Stimulated activated CD4-positive, alpha-beta T cell treated with anti-CD3 and anti-CD28 coated beads, Interleukin-2, amount 100 ng/mL, for 48 hours (primary cell): ENCODE measurements around the gene GRAP2.
"Not testable (repeated sequence)": the region's sequence is repeated elsewhere in the genome, so short reads cannot be mapped to it uniquely, and the experiment has no call there.

ENCODE experiments used
- DNase-seq, 2 donors: peaks; one replicate each; pipeline ENCODE4 v3.0.0-alpha.2; 2020

Gene GRAP2

DNA sequence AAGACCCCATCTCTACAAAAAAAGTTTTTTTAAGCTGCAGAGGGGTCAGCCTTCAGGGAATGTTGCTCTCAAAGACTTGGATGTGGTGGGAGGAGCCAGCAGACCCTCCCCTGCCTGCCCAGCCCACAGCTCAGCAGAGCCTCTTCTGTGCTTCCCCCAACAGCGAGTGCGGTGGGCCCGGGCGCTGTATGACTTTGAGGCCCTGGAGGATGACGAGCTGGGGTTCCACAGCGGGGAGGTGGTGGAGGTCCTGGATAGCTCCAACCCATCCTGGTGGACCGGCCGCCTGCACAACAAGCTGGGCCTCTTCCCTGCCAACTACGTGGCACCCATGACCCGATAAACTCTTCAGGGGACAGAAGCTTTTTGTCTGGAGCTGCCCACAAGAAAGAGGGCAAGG is 69.9 kb downstream of the GRAP2 start:
- DNase-seq, result no peak

DNA sequence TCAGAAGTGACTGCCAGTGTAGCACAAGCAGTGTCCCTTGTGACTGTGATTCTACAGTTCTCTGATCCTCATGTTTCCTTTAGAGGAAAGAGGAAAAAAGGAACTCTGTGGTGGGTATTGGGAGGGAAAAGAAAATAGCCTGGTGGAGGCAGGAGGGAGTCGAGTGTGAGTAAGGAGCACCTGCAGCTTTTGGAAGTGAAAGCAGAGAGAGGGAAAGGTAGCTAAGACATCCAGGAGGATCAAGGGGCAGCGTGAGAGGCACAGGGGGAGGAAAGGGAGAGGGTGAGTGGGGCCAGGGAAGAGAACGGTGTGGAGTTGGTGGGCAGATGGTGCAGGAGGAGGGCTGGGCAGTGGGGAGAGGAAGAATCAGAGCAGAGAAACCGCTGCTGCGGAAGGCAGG is 71.8 kb downstream of the GRAP2 start:
- DNase-seq, result no peak

DNA sequence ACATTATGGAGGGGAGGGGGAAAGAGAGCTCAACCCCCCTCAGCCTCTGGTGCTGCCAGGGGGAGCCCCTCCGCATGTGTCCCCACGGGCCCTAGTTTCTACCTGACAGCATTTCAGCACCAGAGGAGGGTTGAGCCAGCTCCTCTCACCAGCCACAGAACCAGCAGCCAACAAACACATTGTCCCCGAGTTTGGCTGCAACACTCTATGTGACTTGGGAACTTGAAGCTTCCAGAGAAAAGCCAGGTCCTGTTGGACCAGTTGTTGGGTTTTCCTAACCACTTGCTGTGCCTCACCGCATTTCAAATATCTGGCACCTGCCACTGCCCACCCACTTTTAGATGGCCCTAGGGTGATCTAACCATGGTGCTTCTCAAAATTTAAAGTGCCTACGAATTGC is 72.8 kb downstream of the GRAP2 start:
- DNase-seq, result no peak

DNA sequence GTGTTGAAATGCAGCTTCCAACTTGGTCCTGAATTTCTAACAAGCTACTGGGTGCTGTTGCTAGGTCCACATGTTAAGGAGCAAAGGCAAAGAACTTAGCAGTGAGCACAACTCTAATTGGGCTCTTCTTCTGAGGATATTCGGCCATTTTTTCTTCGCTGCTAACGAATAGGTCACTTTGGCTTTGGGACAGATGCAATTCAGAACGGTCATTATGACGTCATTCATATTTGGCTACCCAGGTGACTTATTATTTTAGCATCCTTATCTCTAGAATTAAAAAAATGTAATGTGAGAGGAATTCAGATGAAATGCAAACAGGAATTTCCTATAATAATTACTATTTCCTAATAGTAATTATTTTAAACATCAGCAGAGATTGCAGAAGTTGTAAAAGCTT is 73.2 kb downstream of the GRAP2 start:
- no peak for DNase-seq

DNA sequence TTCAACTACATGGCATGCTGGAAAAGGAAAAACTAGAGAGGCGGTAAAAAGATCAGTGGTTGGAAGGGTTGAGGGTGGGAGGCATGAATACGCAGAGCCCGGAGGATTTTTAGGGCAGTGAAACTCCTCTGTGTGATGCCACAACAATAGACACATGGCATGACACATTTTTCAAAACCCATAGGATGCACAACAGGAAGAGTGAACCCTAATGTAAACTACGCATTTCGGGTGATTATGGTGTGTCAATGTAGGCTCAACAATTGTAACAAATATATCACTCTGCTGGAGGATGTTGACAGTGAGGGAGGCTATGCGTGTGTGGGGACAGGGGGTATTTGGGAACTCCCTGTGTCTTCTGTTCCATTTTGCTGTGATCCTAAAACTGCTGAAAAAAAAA is 78.2 kb downstream of the GRAP2 start:
- no peak for DNase-seq

DNA sequence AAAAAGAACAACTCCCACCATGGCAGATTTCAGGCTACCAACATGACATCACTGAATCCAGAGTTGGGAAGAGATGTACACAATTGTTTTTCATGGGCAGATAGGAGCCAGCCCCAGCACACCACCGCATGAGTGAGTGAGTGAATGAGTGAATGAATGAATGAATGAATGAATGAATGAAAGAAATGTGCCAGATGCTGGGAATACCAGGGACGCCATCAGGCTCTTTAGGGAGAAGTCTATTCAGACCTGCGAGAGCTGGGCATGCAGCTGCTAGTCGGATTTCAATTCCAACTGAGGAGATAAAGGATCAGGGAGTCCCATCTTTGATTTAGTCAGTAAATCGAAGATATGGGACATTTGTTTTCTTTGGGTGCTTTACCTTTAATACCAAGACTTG is 78.6 kb downstream of the GRAP2 start:
- DNase-seq, result no peak

DNA sequence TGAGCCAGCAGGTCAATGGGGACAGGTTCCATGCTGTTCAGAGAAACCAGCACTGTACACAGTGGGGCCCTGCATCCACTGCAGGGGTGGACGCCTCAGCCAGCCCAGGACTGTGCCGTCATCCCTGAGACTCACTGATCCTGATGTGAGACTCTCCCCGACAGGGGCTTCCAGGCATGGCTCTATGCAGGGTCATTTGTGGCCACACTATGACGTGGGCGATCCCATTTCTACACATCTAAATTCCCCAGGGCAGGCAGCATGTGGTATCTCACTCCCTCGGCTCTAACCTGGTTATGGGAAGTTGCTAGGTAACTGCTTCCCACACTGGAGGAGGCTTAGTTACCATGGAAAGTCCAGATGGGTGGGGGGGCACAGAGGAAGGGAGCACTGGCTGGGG is 79.7 kb downstream of the GRAP2 start:
- DNase-seq, result no peak

DNA sequence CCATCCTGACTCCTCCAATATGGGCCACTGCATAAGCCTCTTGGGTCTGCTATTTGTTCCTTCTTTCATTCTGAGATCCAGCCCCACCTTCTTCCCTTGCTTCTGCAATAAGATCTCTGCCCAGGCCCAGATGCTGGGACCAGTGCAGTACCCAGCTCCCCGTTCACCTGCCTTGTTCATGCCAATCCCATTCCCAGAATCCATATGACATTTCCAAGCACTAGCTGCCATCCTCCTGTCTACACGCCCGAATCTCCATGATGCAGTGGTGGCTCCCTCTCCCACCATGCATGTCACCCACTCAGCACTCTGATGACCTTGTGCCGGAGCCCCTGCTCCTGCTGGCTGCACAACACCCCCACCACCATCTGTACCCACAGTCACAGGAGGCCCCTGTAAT is 82.5 kb downstream of the GRAP2 start:
- DNase-seq, result no peak

DNA sequence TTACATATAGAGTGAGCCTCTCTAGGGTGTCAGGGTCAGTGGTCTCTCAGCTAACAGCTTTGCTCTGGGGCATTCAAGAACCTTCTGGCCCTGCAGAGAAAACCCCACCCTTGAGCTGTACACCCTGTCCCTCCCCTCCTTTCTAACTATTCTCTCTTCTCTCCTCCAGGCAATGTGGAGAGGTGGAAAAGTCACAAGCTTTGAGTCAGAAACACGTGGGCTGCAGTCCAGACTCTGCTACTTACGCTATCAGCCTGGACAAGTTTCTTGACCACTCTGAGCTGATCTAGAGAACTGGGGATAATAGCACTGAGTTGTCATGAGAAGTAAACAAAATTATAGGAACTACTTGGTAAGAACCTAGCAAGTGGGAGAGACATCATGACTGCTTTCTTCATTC is 83.1 kb downstream of the GRAP2 start:
- no peak for DNase-seq

DNA sequence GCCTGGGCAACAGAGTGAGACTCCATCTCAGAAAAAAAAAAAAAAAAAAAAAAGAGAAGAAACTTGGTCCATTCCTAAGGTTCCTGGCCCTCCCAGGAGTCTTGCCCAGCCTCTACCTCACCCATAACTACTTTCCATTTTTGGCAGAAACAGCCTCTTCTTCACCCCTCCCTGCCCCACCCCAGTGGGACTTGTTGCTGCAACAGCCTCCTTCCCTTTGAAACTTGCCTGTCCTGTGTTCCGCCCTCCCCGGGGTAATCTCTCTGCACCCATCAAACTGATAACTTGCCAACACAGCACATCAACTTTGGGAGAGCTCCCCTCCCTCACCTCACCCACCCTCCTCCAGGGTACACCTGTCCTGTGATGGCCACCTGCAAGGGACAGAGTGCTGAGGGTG is 83.9 kb downstream of the GRAP2 start:
- DNase-seq, result no peak

DNA sequence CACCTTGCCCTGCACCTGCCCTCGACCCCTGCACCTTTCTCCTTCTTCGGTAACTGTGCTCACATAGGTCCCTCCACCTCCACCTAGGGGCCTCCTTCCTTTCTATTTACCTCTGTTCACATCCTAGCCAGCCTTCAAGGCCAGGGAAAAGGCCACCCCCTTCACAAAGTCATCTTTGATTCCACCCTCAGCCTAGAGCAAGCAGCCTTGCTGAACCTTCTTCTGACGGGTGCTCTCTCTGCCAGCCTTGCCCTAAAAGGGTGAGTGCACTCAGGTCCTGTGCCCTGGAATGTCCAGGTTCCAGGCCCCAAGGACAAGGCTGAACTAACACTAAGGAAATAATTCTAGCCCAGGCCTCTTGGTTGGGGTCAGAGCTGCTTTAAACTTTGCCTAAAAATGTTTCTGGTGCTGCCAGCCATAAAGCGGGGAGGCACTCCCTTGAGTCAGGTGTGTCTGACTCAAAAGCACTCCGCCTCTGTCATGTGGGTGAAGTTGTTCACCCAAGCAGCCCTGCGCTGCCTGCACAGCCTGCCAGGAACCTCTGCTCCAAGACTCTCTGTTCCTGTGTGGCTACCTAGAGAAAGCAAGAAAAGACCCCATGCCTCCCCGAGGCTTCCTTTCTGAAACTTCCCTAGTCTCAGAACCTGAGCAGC is 84.6 kb downstream of the GRAP2 start:
- DNase-seq, result no peak

DNA sequence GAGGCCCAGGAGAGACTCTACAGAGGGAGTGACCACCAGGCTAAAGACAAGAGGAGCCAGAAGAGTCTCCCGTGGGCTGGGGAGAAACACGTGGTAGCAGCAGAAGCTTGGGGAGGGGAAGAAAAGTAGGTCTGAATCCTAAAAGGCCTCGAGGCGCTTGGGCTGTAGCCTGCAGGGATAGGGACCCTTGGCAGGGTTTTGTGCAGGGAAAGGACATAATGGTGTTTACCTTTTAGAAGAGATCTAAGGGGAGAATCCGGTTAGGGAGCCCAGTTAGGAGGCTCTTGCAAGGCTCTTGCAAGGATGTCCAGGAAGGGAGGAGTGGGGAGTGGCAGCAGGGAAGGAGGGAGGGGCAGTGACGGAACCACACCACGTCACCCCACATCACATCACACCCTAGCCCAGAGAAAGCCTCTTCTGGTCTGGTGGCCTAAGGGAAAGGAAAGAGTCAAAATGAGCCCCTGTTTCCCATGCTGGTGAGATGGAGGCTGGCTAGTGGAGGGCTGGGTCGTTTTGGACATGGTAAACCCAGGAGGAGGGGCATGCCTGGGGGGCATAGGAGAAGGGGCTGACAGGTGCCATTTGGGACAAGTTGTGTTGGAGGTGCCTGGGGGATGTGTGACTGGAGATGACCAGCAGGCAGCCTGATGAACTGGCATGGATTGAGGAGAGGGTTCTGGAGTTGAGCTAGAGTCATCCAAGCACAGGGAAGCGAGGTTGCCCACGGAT is 87.7 kb downstream of the GRAP2 start:
- DNase-seq, result no peak

DNA sequence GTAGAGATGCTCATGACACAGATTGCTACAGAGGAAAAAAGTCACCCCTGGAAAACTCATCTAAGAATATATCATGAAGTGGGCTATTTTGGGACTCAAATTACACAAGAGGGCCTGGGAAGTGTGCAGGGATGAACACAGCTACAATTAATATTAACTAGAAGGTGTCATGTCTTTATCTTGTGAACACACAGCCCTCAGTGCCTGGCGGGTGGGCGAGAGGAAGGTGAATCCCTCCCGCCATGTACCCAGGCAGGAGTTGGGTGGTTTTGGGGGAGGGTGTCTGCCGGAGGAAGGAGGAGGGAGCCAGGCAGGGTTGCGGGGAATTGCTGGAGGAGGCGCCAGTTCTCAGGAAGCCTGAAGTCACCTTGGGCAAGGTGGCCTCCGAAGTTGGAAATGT is 88.7 kb downstream of the GRAP2 start:
- no peak for DNase-seq

DNA sequence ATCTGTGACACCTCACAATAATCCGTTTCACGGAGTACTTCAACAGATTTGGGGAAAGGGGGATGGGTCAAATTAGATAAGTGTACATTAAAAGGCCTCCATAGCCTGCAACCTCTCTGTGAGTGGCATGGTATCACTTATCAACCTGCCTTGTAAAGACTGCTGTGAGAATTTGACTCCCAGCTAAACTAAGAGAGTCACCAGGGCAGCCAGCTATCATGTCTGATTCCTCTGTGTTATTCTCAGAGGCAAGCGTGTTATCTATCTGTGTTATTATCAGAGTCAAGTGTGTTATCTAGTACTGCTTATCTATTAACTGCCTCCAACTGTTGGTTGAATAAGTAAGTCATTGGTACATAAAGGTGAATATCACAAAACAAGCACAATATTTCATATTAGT is 89.8 kb downstream of the GRAP2 start:
- no peak for DNase-seq

DNA sequence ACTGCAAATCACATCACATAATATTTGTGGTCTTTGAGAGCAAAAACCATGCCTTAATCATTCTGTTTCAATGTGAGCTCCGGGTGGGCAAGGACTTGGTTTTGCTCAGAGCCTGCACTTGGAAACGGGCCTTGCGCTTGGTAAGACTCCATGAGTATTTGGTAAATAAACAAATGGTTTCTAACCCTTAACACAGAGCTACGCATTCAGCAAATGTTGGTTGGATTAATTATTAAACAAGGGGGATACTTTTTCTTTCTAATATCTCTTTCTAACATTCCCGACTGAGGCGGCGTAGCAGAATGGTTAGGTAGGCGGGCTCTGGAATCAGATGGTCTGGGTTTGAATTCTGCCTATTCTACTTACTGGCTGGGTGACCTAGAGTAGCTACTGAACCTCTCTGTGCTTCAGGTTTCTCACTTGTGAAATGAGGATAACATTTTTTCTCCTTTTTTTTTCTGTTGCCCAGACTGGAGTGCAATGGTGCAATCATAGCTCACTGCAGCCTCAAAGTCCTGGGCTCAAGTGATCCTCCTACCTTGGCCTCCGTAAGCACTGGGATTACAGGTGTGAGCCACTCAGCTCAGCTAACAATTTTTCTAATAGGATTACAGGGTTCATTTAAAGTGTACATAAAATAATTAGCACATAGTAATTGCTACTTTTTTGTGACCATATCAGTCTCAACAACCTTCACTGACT is 90.4 kb downstream of the GRAP2 start:
- no peak for DNase-seq

DNA sequence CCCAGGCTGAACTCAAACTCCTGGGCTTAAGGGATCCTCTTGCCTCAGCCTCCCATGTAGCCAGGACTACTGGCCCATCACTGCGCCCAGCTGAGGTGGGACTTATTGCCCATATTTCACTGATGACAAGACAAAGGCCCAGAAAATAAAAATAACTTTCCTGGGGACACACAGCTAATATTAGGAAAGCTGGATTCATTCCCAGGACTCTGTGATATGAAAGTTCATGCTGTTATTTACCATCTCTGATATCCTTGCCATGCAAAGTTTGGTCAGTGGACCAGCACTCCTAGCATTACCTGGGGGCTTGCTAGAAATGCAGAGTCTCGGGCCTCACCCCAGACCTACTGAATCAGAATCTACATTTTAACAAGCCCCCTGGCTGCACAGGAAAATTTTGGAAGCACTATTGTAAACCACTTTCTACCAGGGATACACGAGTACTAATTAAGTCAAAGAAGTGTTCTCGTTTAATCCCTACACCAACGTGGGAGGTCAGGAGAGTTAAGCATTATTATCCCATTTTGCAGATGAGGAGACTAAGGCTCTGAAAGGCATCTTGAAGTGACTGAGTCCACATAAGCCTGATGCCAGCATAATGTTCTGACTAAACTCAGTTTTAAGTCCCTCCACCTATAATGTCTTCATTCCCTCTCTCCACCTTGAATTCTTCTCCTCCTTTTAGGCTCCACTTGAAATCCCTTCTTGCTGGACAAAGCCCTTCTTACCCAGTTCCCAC is 91.4 kb downstream of the GRAP2 start:
- DNase-seq, result no peak

DNA sequence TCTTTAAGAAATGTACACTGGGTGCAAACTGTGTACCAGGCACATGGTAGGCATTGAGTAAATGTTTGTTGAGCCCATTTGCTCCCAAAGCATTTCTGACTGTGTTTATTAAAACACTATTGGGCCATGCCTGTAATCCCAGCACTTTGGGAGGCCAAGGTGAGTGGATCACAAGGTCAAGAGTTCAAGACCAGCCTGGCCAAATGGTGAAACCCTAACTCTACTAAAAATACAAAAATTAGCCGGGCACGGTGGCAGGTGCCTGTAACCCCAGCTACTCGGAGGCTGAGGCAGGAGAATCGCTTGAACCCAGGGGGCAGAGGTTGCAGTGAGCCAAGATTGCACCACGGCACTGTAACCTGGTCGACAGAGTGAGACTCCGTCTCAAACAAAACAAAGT is 92.0 kb downstream of the GRAP2 start:
- not testable (repeated sequence) for DNase-seq

DNA sequence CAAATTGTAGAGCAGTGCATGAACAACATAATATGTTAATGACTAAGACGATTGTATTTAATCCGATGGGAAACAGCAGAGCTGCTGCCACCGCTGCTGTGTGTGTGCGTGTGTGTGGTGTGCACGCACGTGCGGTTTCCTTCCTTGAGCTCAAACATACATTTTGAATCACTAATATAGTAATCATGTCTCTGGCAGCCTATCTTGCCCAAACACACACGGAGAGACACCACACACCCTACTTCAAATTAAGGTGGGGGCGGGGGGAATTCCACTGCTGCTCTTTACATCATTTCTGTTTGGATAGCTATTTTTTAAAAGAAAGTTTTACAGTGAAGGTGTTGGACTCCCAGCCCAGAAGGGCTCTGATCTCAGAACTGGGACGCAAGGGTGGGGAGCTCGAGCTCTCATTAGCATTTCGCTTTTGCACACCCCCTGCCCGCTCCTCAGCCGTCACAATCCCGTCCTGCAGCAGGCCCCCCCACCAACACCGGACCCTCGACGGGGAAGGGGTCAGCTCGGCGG is 93.2 kb downstream of the GRAP2 start:
- DNase-seq, result no peak

DNA sequence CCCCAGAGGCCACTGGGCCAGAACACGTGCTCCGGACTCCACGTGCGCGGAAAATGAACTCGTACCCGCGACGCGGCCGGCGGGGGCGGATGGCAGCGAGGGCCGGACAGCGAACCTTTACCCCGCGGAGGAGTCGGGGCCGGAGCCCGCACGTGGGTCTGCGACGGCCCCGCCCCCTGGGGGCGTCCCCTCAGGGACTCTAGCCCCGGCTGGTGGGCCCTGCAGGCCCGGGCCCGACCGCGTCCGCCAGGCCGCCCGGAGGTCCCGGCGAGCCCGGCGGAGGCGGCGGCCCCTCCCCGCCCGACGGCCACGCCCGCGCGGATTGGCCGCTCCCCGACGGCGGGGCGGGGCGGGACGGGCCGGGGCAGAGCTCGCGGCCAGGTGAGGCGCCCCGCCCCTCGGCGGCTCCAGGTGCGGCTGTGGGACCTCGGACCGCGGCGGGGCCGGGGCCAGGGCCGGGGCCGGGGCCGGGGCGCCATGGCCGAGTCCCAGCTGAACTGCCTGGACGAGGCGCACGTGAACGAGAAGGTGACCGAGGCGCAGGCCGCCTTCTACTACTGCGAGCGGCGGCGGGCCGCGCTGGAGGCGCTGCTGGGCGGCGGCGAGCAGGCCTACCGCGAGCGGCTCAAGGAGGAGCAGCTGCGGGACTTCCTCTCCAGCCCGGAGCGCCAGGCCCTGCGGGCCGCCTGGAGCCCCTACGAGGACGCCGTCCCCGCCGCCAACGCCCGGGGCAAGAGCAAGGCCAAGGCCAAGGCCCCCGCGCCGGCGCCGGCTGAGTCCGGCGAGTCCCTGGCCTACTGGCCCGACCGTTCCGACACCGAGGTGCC is 93.9 kb downstream of the GRAP2 start, which contains the start of gene FAM83F:
TSS of gene FAM83F (plus strand) at position 389 of the 827 bp plus-strand sequence. CDS start at position 478, 89 bp downstream.
- DNase-seq, result peak in 1 of 2 donors; percentile 18

DNA sequence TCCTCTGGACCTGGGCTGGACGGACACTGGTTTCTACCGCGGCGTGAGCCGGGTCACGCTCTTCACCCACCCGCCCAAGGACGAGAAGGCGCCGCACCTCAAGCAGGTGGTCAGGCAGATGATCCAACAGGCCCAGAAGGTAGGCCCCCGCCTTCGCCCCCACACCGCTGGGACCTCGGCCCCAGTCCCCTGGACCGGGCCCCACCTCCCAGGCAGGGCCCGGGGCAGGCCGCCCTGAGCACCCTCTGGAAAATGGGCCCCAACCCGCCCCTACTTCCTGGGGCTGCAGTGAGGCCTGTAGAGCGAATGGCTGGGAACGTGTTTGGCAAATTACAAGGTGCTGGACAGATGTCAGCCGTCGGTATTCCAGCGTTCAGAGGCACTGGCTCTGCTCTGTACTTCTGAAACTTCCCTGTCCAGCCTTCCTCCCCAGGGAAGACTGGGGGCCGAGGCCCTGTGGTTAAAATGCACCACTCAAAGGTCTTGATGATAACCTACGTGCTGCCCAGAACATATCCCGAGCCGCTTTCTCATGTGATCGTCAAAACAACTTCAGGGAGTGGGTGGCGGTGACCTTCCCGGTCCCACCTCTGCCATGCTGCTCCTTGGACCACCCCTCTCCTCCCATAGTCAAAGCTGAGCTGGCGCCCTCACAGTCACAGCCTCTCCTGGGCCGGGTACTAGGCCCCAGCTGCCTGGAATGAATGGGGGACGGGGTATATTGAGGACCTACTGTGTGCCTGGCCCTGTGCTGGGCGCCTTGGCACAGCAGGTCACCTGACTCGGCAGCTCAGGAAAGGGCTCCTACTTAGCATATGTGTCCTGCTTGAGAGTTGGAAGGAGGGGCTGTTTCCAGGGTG is 94.7 kb downstream of the GRAP2 start:
- DNase-seq, result no peak

DNA sequence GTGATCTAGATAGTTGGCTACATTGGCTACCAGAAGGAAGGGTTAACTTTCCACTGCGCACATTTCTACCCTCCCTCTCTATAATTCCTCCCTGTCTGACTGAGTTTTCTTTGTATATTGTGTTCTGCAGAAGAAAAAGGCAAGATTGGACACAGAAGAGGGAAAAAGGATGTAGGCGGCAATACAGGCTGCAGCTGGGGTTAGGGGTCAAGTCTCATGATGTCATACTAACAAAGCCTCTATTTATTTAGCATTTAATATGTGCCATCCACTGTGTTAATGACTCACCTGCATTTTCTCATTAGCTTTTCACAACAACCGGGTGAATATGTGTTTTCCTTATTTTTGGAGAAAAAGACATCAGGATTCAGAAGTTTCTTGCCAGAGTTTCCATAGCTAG is 95.8 kb downstream of the GRAP2 start:
- no peak for DNase-seq
